Measurements from ENCODE around the gene PTX4. TPM values are rescaled to one million over a fixed set of nuclear protein-coding genes. Genes with fewer than 3 reads are reported as not detected.

PTX4 gene
- total RNA-seq, 1 experiment from 2014 or later = not detected

GRCh38 chr16:1458977-1459341, 29.8 kb downstream of the PTX4 start:
- no peaks in the 10 kb centered on the region for H3K27me3 Mint-ChIP-seq (ENCODE audit: insufficient read depth, unreplicated experiment)
- H3K4me1 Mint-ChIP-seq (ENCODE audit: low read depth, unreplicated experiment) = no peaks in the 10 kb centered on the region
- H3K9me3 ChIP-seq = no peaks in the 10 kb centered on the region
- no peak for DNase-seq
- no TSS peak for BruUV-seq (replicated peaks)
- H3K27ac Mint-ChIP-seq (ENCODE audit: unreplicated experiment) = no peak overlapping the region
- H3K36me3 ChIP-seq (ENCODE audit: control insufficient read depth, insufficient read depth, low read length) = no peaks in the 10 kb centered on the region
- no peaks in the 10 kb centered on the region for H3K4me1 ChIP-seq
- no peaks in the 10 kb centered on the region for H3K27me3 ChIP-seq (replicated peaks; ENCODE audit: control insufficient read depth, insufficient read depth, low read length)
- no peak overlapping the region for H3K4me3 Mint-ChIP-seq (ENCODE audit: unreplicated experiment)
- intact Hi-C loops (cut with micrococcal nuclease; ENCODE audit: unreplicated experiment) = no loop called here
- peaks cover 19% of the 10 kb centered on the region for H3K36me3 Mint-ChIP-seq (ENCODE audit: insufficient read depth, unreplicated experiment)
- H3K4me3 ChIP-seq (ENCODE audit: low read depth, low read length) = no peak overlapping the region
- TF ChIP-seq, protein P1, sequence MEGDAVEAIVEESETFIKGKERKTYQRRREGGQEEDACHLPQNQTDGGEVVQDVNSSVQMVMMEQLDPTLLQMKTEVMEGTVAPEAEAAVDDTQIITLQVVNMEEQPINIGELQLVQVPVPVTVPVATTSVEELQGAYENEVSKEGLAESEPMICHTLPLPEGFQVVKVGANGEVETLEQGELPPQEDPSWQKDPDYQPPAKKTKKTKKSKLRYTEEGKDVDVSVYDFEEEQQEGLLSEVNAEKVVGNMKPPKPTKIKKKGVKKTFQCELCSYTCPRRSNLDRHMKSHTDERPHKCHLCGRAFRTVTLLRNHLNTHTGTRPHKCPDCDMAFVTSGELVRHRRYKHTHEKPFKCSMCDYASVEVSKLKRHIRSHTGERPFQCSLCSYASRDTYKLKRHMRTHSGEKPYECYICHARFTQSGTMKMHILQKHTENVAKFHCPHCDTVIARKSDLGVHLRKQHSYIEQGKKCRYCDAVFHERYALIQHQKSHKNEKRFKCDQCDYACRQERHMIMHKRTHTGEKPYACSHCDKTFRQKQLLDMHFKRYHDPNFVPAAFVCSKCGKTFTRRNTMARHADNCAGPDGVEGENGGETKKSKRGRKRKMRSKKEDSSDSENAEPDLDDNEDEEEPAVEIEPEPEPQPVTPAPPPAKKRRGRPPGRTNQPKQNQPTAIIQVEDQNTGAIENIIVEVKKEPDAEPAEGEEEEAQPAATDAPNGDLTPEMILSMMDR (IDR thresholded peaks at IDR 0.05; ENCODE audit: insufficient read depth in 1 of 2, low read depth in 1 of 2, low read length in 1 of 2, severe bottlenecking in 1 of 2, unreplicated experiment in 1 of 2) = no peak
- ChIA-PET POLR2A (interaction anchor here (0.6 kb wide), 1 partner anchor 756 kb away, joined by 4 read pairs; the partner anchor contains the start of gene PGP), CTCF (no interaction called here)
- no peaks in the 10 kb centered on the region for H3K9me3 Mint-ChIP-seq (ENCODE audit: unreplicated experiment)

- Mint-ChIP-seq H3K27ac (ENCODE audit: unreplicated experiment) (no peak overlapping the region), H3K4me3 (ENCODE audit: unreplicated experiment) (no peak overlapping the region), H3K36me3 (ENCODE audit: insufficient read depth, unreplicated experiment) (peaks cover 19% of the 10 kb centered on the region), H3K27me3 (ENCODE audit: insufficient read depth, unreplicated experiment) (no peaks in the 10 kb centered on the region), H3K4me1 (ENCODE audit: low read depth, unreplicated experiment) (no peaks in the 10 kb centered on the region), H3K9me3 (ENCODE audit: unreplicated experiment) (no peaks in the 10 kb centered on the region)
- no peak overlapping the region for H3K4me3 ChIP-seq (ENCODE audit: low read depth, low read length)
- ChIA-PET CTCF (no interaction called here), POLR2A (interaction anchor here (0.6 kb wide), 1 partner anchor 756 kb away, joined by 4 read pairs; the partner anchor contains the start of gene PGP)
- H3K4me1 ChIP-seq = no peaks in the 10 kb centered on the region
- intact Hi-C loops (cut with micrococcal nuclease; ENCODE audit: unreplicated experiment) = no loop called here
- no peaks in the 10 kb centered on the region for H3K36me3 ChIP-seq (ENCODE audit: control insufficient read depth, insufficient read depth, low read length)
- no peaks in the 10 kb centered on the region for H3K9me3 ChIP-seq
- DNase-seq = no peak
- no TSS peak for BruUV-seq (replicated peaks)
- no peaks in the 10 kb centered on the region for H3K27me3 ChIP-seq (replicated peaks; ENCODE audit: control insufficient read depth, insufficient read depth, low read length)
- TF ChIP-seq, protein P1 (IDR thresholded peaks at IDR 0.05; ENCODE audit: insufficient read depth in 1 of 2, low read depth in 1 of 2, low read length in 1 of 2, severe bottlenecking in 1 of 2, unreplicated experiment in 1 of 2) = no peak
Observed at GRCh38 chr16:1458336-1458976, 30.3 kb downstream of the PTX4 start.

- POLR2A ChIA-PET = no interaction called here
Observed at GRCh38 chr16:1457489-1458245, 31.1 kb downstream of the PTX4 start.

More at GRCh38 chr16:1457489-1458245, 31.1 kb downstream of the PTX4 start:
- Histone ChIP-seq H3K4me1 (no peaks in the 10 kb centered on the region), H3K4me3 (ENCODE audit: low read depth, low read length) (no peak overlapping the region), H3K27me3 (replicated peaks; ENCODE audit: control insufficient read depth, insufficient read depth, low read length) (no peaks in the 10 kb centered on the region), H3K9me3 (no peaks in the 10 kb centered on the region), H3K36me3 (ENCODE audit: control insufficient read depth, insufficient read depth, low read length) (no peaks in the 10 kb centered on the region)
- peaks cover 18% of the 10 kb centered on the region for H3K36me3 Mint-ChIP-seq (ENCODE audit: insufficient read depth, unreplicated experiment)
- TF ChIP-seq, protein P1 (IDR thresholded peaks at IDR 0.05; ENCODE audit: insufficient read depth in 1 of 2, low read depth in 1 of 2, low read length in 1 of 2, severe bottlenecking in 1 of 2, unreplicated experiment in 1 of 2) = no peak
- H3K27me3 Mint-ChIP-seq (ENCODE audit: insufficient read depth, unreplicated experiment) = no peaks in the 10 kb centered on the region
- H3K4me1 Mint-ChIP-seq (ENCODE audit: low read depth, unreplicated experiment) = no peaks in the 10 kb centered on the region
- H3K27ac Mint-ChIP-seq (ENCODE audit: unreplicated experiment) = no peak overlapping the region
- no peak overlapping the region for H3K4me3 Mint-ChIP-seq (ENCODE audit: unreplicated experiment)
- no peaks in the 10 kb centered on the region for H3K9me3 Mint-ChIP-seq (ENCODE audit: unreplicated experiment)
- intact Hi-C loops (cut with micrococcal nuclease; ENCODE audit: unreplicated experiment) = no loop called here
- DNase-seq = no peak
- BruUV-seq (replicated peaks) = no TSS peak
- CTCF ChIA-PET = no interaction called here
